ENCODE results near the gene BIK.

Gene BIK

DNA sequence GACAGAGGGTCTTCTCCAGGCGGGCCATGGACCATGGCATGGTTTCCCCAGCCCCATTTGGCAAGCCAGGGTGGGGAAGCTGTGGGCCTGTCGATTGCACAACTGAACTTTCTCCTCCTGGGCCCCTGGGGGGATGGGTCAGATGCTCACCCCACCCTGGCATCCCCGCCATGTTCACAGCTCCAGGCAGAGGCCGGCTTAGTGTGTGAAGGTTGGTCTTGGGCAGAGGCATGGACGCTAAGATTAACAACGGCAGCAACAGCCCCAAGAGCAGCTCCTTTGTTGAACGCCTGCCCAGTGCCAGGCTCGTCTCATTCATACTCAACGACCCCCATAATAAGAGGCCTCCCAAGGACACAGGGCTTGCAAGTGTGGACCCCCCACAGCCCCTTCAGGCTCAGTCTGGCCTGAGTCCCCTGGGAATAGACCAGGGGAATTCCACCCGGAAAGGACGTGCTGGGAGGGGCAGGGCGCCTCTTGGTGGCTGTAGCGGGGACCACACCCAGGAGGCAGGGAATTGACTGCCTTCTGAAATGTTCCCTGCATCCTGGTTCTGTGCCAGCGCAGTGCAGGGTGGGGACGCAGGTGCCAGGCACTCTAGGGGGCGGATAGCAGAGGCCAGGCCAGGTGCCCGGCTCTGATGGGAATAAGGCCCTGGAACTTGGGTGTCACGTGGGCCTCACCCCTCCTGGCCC lies 49.1 kb downstream of the BIK start:
- in situ Hi-C loops (cut with MboI; ENCODE audit: low sequenced_read_pairs): no loop called here

DNA sequence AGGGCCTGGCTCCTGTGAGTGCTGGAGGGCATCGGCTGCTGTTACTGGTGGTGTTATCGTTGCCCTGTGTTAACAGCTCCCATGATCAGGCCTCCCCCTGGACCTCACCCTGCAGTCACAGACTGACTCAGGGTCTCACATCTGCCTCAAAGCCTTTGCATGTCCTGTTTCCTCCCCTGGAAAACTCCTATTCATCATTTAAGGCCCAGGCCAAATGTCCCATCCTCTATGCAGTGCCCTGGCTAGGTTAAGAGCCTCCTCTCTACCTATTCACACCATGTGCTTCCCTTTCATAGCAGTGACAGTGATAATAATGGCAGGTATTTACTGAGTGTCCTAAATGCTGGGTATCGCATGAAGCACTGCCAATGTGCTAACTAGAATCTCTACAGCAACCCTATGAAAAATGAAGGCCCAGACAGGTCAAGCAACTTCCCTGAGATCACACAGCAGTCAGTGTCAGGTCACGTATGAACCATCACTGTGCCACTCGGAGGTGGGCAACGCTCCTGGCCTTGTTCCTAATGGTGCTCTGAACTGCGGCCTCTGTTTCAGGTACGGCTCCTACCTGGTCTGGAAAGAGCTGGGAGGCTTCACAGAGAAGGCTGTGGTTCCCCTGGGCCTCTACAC lies 50.1 kb downstream of the BIK start:
- in situ Hi-C loops (cut with MboI; ENCODE audit: low sequenced_read_pairs): no loop called here

- in situ Hi-C loops (cut with MboI; ENCODE audit: low sequenced_read_pairs): no loop called here
Observed at GRCh38 chr22:43162412-43163150, 52.0 kb downstream of the BIK start.

GRCh38 chr22:43163241-43163795 lies 52.8 kb downstream of the BIK start:
- in situ Hi-C loops (cut with MboI; ENCODE audit: low sequenced_read_pairs): no loop called here

DNA sequence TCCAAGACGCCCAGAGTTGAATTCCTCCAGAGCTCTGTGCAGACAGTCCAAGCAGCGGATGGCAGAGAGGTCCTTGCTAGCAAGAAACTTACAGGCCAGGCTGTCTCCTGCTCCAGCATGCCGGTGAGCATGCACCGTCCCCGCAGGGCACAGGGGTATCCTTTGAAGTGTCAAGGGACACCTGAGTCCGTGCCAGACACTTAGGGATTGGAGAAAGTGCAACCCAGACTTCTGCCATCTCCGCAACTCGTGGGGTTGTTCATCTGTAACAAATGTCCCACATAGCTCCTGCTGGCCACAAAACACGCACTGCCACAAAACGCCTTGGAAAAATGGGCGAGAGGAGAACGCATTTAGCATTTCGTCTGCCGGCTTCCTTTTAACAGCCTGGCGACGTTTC lies 54.1 kb downstream of the BIK start:
- in situ Hi-C loops (cut with MboI; ENCODE audit: low sequenced_read_pairs): no loop called here

DNA sequence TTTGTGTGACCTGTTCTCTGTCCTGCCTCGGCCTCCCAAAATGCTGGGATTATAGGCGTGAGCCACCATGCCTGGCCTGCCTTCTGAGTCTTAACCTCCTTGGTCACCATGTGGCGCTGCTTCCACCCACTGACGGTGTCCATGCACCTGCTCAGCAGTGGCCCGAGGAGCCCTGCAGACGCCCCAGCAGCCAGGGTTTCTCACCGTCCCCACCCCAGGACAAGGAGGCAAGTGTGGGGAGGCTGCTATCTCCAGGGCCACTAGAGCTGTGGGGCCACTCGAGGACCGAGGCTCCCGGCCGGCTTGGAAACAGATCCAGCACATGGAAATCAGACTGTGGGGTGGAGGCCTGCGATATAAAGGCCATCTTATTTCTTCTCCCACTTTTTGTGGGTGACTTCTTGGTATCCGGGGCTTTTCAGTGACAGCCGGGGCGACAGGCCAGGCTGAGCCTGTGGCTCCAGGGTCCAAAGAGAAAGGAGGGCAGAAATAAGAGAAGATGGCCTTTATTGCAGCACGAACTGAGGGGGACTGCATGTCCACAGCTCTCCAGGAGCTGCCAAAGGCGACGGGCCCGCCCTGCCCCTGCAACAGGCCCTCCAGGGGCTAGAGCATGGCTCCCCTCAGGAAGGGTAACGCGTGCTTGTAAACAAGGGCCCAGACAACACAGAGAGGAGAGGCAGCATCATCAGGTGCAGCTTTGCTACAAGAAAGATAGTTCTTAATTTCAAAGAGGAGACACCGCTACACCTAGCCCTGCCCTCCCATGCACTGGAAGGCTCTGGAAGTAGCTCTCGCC lies 55.8 kb downstream of the BIK start:
- in situ Hi-C loops (cut with MboI; ENCODE audit: low sequenced_read_pairs): no loop called here

GRCh38 chr22:43167001-43167589 lies 56.5 kb downstream of the BIK start:
- in situ Hi-C loops (cut with MboI; ENCODE audit: low sequenced_read_pairs): no loop called here

- in situ Hi-C loops (cut with MboI; ENCODE audit: low sequenced_read_pairs): no loop called here
Observed at GRCh38 chr22:43168471-43169309, 58.1 kb downstream of the BIK start.

- in situ Hi-C loops (cut with MboI; ENCODE audit: low sequenced_read_pairs): no loop called here
Observed at GRCh38 chr22:43169310-43170130, 59.0 kb downstream of the BIK start.

GRCh38 chr22:43170131-43170480 lies 59.6 kb downstream of the BIK start:
- in situ Hi-C loops (cut with MboI; ENCODE audit: low sequenced_read_pairs): no loop called here

- in situ Hi-C loops (cut with MboI; ENCODE audit: low sequenced_read_pairs): no loop called here
Observed at GRCh38 chr22:43171019-43171491, 60.5 kb downstream of the BIK start.

DNA sequence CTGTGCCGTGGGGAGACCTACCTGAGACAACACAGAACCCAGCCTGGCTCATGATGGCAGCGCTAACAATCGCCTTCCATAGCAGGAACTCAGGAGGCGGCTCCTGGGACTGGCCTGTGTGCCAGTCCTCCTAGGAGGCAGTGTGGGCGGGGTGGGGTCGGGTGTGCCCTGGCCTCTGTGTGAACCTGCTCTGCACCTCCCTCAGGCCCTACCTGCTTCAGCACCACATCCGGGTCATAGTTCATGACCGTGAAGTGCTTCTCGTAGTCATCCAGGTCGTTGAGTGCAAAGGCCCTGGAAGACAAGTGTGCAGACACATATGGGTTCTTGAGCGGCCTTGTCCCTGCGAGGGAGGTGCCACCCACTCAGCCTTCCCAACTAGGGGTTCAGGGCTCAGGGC lies 61.1 kb downstream of the BIK start:
- in situ Hi-C loops (cut with MboI; ENCODE audit: low sequenced_read_pairs): no loop called here

DNA sequence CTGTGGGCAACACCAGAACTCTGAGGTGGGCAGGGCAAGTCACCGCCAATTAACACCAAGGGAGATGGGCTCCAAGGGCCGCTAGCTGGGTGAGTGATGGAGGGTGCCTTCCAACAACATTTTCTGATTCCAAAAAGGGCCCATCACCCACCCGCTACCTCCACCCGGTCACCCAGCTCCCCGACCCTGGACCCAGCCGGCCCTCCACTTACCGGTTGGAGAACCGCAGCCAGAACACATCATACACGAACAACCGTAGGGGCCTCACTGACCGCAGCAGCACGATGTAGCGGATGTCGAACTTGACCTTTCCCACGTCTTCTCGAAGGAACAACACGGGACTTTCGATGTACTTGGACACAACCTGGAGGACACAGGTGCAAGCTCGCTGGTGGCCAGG lies 61.6 kb downstream of the BIK start:
- in situ Hi-C loops (cut with MboI; ENCODE audit: low sequenced_read_pairs): no loop called here

DNA sequence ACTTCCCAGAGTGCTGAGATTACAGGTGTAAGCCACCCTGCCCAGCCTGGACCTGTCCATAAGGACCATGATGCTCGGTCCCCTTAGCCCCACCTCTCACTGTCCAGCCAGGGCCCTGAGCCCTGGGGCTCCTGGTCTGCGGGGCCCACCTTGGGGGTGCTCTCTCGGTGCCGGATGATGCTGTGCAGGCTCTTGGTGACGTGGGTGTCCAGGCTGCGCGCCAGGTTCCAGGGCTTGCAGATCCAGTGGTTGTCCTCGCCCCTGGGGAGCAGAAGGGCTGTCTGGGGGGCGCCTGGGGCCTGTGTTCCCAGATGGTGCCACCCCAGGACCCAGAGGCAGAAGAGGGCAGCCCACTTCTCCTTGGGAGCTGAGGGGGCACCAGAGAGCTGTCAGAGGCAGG lies 63.0 kb downstream of the BIK start:
- in situ Hi-C loops (cut with MboI; ENCODE audit: low sequenced_read_pairs): no loop called here

GRCh38 chr22:43173976-43174720 lies 63.6 kb downstream of the BIK start:
- in situ Hi-C loops (cut with MboI; ENCODE audit: low sequenced_read_pairs): no loop called here

GRCh38 chr22:43174941-43175531 lies 64.5 kb downstream of the BIK start:
- in situ Hi-C loops (cut with MboI; ENCODE audit: low sequenced_read_pairs): no loop called here

- in situ Hi-C loops (cut with MboI; ENCODE audit: low sequenced_read_pairs): no loop called here
Observed at GRCh38 chr22:43176090-43176489, 65.5 kb downstream of the BIK start.

- in situ Hi-C loops (cut with MboI; ENCODE audit: low sequenced_read_pairs): no loop called here
Observed at GRCh38 chr22:43177479-43177878, 66.9 kb downstream of the BIK start.

Measured in HL-60/S4 treated with phorbol 12-myristate 13-acetate at 8.2 ng/mL for 4 days and 3 days (cell line).